GM19395 (cell line): Measurements from ENCODE around the gene PAFAH1B2.

ENCODE experiments used
- ATAC-seq: cut with Tn5 transposase; IDR thresholded peaks from one replicate; pipeline ENCODE4 v1.9.1; 2021; ENCODE audit warnings: mild to moderate bottlenecking, moderate library complexity; ENCODE audit not compliant: unreplicated experiment

PAFAH1B2 gene

GRCh38 chr11:117219455-117219854, 75.4 kb downstream of the PAFAH1B2 start:
- ATAC-seq = no peak

DNA sequence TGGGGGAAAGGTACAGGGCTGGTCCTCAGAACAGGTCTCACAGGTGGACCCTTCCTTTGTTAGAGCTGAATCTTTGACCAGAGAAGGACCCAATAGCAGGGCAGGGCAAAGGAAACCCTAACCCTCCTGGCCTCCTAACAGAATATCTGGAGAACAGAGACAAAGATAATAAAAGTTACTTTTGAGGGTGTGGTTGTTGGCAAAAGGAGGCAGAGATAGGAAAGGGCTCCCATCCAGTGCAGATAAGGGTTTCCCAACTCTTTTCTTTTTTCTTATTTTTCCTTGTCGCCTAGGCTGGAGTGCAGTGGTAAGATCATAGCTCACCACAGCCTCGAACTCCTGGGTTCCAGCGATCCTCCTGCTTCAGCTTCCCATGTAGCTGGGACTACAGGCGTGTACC, 75.9 kb downstream of the PAFAH1B2 start:
- ATAC-seq = no peak

- no peak for ATAC-seq
These were observed 76.5 kb downstream of the PAFAH1B2 start for GRCh38 chr11:117220568-117220967.

- no peak for ATAC-seq
These were observed 77.1 kb downstream of the PAFAH1B2 start for GRCh38 chr11:117220999-117221774.

- no peak for ATAC-seq
These were observed 77.9 kb downstream of the PAFAH1B2 start for GRCh38 chr11:117221775-117222517.

DNA sequence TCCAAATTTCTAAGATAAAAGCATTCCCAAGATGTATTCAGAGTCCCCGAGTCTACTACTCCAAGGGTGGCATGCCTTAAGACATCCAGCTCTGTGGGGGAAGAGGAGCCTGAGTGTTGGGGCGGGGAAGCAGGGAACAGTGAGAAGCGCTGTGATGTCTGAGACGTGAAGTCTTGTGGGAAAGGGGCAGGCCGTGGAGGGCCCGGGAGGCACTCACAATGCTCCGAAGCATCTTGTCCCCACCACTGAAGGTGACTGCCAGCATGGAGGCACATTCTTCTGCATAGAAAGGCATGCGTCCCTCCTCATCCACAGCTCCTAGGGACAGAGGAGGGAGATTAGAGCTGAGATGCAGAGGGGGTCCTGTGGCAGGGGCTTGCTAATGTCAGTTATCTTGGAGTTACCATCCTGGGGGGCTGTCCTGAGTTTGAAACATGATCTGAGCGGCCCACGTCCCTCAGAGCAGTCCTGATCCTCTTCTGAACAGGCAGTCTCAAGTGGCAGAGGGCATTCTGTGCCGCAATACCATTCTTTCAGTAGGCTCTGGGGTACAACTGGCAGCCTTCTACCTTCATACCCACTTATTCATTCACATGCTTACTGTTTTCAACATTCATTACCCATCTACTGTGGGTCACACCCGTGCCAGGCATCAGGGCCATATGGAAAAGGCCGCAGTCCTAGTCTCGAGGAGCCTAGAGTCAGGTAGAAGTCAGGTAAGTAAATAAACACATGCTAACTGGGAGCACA, 79.1 kb downstream of the PAFAH1B2 start:
- ATAC-seq = no peak

DNA sequence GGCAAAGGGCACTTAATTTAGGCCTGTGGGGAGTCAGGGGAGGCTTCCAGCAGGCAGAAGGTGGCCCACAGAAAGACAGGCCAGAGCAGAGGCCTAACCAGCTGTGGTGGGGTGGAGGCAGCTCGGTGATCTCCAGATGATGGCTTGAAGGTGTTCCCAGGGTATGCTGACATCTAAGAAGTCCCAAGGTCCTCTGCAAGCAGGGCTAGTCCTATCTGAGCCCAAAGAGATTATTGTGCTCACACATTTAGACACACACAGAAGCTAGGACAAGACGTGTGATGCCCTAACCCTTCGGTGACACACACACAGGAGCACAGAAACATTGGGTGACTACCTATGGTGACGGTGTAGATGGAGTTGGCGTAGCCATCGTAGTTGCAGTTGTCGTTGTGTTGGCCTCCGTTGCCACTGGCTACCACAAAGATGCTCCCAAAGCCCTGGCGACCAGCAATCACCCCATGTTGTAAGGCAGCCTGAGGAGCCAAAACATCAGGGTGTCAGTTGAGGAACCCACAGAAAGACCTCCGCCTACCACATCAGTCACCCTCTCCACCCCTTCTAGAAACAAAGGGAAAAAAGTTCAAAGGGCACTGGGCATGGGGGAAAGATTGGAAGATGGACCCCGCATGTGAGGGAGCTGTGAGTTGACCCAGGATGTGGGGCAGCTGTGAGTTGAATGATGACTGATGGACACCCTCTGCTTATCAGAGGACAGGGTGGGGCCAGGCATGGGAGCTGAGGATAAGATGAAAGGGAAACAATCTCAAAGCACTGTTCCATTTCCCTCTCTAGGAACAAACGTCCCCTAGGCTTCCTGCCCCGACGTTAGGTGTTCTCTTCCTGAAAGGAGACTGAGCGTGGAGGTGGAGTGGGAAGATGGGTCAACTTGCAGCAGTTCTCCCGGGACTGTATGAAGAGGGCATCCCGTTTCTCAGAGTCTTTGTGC, 79.9 kb downstream of the PAFAH1B2 start:
- no peak for ATAC-seq

GRCh38 chr11:117225553-117226170, 81.6 kb downstream of the PAFAH1B2 start:
- ATAC-seq = no peak
